GM18502 (cell line): ENCODE results near the gene GAD2.

Experiments used
- ATAC-seq: cut with Tn5 transposase; IDR thresholded peaks from one replicate; pipeline ENCODE4 v1.9.1; 2021; ENCODE audit warnings: mild to moderate bottlenecking; ENCODE audit not compliant: unreplicated experiment, poor library complexity

Gene GAD2

DNA sequence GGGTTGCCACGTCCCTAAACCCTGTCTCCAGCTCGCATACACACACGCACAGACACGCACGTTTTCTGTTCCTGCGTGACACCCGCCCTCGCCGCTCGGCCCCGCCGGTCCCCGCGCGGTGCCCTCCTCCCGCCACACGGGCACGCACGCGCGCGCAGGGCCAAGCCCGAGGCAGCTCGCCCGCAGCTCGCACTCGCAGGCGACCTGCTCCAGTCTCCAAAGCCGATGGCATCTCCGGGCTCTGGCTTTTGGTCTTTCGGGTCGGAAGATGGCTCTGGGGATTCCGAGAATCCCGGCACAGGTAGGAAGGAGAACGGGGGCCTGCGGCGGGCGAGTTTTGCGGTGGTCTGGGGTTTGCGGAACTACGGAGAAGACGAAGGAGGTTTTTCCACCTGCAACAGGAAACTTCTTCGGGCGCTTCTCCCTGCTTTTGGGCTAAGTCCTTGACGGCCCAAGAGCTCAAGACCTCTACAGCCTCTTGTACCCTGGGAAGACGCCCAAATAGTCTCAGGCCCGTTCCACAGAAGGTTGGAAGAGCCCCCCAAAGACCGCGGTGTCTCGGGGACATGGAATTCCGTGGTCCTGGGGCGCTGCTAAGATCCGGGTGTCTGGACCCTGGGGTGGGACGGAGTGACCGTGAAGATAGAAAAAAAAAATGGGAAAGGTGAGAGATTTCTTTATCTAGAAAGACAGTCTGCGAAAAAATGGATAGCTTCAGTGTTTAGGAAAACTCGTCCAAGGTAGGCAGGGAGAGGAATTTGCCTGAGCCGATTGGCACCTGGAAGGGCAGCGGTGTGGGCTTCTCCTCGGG is at the start of gene GAD2:
Gene GAD2 (plus strand): TSS at position 190 of the 811 bp plus-strand sequence. CDS start 36 bp downstream, at position 226.
- ATAC-seq: no peak

GRCh38 chr10:26169466-26169865 is 47.1 kb upstream of the GAD2 start:
- ATAC-seq: no peak

DNA sequence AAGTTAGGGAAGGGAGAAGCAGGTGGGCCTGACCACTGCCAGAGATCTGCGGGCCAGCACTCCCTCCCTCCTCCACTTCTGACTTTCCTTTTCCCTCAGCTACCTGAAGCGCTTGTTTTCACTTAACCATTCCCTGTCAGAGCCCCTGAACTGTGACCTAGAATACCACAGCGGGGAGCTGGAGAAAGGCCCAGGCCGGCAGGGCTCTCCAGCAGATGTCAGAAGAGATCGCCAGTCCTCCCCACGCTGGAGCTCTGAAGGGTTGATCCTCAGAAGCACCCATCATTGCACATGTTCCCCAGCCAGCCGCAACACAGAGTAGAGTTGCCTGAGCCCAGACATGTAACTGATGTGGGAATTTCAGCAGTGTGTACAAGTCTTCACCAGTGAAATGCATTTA is 44.4 kb upstream of the GAD2 start:
- no peak for ATAC-seq

DNA sequence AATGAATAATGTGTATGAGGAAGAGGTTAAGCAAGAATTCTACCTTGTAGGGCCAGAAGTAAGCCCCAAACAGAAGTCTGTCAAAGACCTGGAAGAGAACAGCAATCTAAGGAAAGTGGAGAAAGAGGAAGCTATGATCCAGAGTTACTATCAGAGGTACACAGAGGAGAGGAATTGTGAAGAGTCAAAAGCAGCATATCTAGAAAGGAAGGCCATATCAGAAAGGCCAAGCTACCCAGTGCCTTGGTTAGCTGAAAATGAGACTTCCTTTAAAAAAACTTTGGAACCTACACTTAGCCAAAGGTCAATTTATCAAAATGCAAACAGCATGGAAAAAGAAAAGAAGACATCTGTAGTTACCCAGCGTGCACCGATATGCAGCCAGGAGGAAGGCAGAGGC is 42.7 kb upstream of the GAD2 start:
- no peak for ATAC-seq

- no peak for ATAC-seq
These were observed 39.2 kb upstream of the GAD2 start for GRCh38 chr10:26177341-26177740.

GRCh38 chr10:26194275-26194674 is 22.3 kb upstream of the GAD2 start:
- ATAC-seq: no peak

DNA sequence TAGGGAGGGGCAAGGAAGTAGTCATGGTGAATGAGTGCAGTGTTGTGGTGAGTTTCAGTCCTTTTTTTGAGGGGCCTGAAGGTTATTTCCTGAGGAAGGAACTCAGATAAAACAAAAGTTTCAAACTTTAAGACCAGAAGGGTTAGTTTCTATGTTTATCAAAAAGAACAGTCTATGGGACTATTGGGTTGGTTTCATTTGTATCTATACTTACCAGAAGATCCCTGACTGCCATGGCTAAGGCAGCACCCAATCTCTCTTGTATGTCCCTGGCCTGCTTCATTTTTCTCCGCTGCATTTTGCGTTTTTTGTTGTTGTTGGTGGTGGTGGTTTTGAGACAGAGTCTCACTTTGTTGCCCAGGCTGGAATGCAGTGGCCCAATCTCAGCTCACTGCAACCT is 19.3 kb upstream of the GAD2 start:
- ATAC-seq: no peak

DNA sequence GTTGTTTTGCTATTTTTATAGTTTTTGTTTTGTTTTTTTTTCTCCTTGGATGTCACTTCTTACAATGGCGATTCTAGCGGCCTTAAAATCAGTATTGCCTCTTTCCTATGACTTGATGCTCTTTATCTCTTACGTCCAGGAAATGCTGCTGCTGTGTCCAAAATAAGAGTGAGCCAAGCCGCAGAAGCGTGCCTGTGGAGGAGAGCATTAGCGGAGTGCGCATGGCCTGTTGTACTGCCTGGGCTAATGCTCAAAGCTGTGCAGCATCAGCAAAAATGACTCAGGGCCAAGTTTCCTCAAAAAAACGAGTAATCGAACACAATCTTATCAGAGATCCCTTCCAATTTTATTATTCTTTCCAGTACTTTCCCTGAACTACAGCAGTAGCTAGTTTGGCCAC is 18.5 kb upstream of the GAD2 start:
- no peak for ATAC-seq

- no peak for ATAC-seq
These were observed 16.7 kb upstream of the GAD2 start for GRCh38 chr10:26199841-26200240.

GRCh38 chr10:26205223-26205622 is 11.4 kb upstream of the GAD2 start:
- no peak for ATAC-seq

GRCh38 chr10:26211781-26212444 is 4.7 kb upstream of the GAD2 start:
- ATAC-seq: no peak

- ATAC-seq: no peak
These were observed 4.1 kb upstream of the GAD2 start for GRCh38 chr10:26212511-26212910.

- no peak for ATAC-seq
These were observed 3.3 kb upstream of the GAD2 start for GRCh38 chr10:26213157-26213800.

GRCh38 chr10:26214004-26214403 is 2.6 kb upstream of the GAD2 start:
- no peak for ATAC-seq

DNA sequence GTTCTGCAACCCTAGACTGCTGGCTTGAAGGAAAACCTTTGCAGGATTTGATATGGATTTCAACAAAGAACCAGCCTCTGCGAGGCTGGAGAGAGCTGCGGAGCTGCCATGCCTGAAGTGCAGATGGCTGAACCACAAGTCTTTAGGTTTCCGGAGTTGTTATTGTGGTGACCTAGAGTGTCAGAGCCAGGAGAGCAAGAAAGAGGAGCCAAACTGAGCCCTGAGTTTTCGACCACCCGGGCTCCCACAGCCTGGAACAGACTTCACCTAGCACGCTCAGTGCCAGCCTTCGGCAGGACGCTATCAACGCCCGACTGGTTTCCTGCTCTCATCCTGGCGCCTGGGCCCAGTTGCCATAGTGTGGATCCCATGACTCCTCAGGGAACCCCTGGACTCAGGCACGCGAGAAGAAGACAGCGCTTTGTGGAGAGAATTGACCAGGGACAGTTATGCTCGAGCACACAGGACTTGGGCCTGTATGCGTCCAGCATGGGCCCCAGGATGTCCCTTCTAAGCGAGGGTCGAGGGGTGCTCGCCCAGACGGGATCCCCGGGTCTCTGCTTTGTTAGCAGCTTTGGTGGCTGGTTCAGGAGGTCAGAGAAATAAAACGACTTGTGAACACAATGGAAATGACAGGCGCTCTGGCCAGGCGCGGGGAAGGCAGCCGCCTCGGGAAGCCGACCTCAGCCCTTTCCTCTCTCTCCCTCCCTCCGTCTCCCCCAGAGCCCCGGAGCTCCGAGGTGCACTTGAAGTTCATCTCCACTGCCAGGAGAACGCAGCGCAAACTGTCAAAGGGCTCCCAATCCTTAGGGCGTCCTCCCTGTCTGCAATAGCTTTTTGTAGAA is 1.8 kb upstream of the GAD2 start:
- ATAC-seq: no peak

DNA sequence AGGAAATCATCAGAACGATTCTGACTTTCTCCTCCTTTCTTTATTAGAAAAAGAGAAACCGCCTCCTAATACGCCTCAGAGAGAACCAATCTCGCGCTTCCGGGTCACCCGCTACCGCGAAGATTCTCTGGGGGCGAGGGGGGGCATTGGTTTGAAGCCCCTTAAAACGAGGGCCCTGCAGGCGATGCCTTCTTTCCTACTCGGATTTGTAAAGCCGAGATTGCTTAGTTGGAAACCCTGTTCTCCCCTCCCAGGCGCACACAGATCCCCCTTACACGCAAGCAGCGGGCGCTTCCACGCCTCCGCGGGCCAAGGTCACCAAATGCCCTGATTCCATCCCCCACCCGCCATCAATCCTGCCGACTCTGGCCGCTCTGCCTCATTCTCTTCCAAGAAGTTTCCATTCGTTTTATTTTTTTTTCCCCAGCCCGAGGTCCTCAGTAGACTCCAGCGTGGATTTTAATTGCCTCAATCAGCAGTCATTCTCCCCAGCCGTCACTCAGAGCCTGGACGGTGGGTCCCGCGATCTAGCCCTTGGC is 1.1 kb upstream of the GAD2 start:
- ATAC-seq: no peak

DNA sequence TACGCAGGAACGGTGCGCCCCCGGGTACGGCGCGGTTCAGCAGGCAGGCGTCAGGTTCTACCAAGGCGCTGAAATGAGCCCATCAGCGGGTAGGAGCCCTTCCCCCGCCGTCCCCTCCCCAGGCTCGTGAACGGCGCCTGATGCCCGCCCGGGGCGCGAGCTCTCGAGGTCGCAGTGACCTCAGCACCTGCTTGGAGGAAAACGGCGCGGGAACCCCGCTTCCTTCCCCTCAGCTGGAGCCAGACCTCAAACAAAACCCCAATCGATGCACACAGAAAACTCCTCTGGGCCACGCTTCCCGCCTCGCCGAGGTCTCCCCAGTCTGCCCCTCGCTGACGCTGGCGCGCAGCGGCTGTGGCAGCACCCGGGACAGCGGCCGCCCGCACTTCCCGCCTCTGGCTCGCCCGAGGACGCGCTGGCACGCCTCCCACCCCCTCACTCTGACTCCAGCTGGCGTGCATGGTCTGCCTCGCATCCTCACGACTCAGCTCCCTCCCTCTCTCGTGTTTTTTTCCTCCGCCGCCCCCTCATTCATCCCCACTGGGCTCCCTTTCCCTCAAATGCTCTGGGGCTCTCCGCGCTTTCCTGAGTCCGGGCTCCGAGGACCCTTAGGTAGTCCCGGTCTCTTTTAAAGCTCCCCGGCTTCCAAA is 514 bp upstream of the GAD2 start:
- ATAC-seq: no peak

DNA sequence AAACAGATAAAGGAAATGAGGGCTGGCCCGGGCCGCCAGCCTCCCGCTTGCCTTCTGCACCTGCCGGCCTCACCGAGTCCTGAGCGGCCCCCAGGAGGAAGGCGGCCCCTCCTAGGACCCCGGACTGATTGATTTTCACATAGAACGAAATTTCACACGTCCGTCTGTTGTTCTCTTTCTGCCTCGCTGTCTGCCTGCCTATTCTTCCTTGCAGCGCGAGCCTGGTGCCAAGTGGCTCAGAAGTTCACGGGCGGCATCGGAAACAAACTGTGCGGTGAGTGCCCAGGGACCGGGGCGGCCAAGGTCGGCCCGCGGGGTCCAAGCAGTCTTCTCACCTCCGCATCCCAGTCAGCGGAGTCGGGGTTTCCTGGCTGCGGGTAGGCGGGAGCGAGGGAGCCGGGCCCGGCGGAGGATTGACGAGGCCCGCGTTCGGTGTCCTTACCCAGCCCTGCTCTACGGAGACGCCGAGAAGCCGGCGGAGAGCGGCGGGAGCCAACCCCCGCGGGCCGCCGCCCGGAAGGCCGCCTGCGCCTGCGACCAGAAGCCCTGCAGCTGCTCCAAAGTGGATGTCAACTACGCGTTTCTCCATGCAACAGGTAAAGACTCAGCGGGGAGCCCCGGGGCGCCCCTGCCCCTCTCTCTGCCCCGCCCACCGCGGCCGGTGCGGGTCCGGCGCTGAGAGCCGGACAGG is 967 bp downstream of the GAD2 start:
- no peak for ATAC-seq

DNA sequence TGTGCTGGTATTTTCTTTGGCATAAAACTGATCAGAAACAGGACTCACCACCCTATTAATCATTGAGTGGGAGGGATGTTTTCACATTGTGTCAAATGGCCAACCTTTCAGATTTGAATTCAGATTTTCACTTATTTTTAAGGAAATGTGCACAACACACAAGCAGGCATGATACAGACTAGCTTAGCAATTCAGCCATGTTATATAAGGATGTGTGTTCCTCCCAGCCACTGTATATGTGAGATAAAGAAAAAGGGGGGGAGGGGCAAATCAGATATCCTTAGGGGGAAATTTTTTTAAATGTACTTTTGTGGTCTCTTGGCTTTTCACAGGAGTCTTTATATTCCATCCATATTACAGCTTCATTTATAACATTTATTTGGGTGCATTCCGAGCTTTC is 3.1 kb downstream of the GAD2 start:
- no peak for ATAC-seq
